ENCODE results near the gene ZBTB5. TPM values are rescaled to one million over a fixed set of nuclear protein-coding genes. Genes with fewer than 3 reads are reported as not detected.
"Not testable (repeated sequence)": the region's sequence is repeated elsewhere in the genome, so short reads cannot be mapped to it uniquely, and the experiment has no call there.

The ZBTB5 gene
- total and polyA plus RNA-seq, 7 donors: 2.5 to 6.0 (median 5.3) TPM

GRCh38 chr9:37404590-37404989 lies 60.7 kb downstream of the ZBTB5 start:
- H3K27me3 ChIP-seq (ENCODE audit: insufficient read depth in 3 of 3, low read length in 2 of 3): no peaks in the 10 kb centered on the region
- H3K27ac ChIP-seq: no peak overlapping the region
- DNase-seq (no peak), ATAC-seq (no peak)
- H3K36me3 ChIP-seq (ENCODE audit: insufficient read depth in 1 of 2, low read depth in 1 of 2): no peaks in the 10 kb centered on the region
- TF ChIP-seq, protein P1, sequence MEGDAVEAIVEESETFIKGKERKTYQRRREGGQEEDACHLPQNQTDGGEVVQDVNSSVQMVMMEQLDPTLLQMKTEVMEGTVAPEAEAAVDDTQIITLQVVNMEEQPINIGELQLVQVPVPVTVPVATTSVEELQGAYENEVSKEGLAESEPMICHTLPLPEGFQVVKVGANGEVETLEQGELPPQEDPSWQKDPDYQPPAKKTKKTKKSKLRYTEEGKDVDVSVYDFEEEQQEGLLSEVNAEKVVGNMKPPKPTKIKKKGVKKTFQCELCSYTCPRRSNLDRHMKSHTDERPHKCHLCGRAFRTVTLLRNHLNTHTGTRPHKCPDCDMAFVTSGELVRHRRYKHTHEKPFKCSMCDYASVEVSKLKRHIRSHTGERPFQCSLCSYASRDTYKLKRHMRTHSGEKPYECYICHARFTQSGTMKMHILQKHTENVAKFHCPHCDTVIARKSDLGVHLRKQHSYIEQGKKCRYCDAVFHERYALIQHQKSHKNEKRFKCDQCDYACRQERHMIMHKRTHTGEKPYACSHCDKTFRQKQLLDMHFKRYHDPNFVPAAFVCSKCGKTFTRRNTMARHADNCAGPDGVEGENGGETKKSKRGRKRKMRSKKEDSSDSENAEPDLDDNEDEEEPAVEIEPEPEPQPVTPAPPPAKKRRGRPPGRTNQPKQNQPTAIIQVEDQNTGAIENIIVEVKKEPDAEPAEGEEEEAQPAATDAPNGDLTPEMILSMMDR (IDR thresholded peaks at IDR 0.05): no peak
- no peak overlapping the region for H3K4me3 ChIP-seq
- no peaks in the 10 kb centered on the region for H3K9me3 ChIP-seq
- no peaks in the 10 kb centered on the region for H3K4me1 ChIP-seq
- intact Hi-C loops (cut with DNase I): loop anchor here in 1 of 2 donors (10.0 kb wide), 1 partner anchor 990 kb away; the partner anchor contains the start of gene ALDH1B1
- WGBS, 3 donors: 73 to 86% (median 80%) methylated on average over 9 of the region's 9 CpGs

- intact Hi-C loops (cut with DNase I): no loop called here
These were observed 65.9 kb downstream of the ZBTB5 start for GRCh38 chr9:37399336-37399735.

DNA sequence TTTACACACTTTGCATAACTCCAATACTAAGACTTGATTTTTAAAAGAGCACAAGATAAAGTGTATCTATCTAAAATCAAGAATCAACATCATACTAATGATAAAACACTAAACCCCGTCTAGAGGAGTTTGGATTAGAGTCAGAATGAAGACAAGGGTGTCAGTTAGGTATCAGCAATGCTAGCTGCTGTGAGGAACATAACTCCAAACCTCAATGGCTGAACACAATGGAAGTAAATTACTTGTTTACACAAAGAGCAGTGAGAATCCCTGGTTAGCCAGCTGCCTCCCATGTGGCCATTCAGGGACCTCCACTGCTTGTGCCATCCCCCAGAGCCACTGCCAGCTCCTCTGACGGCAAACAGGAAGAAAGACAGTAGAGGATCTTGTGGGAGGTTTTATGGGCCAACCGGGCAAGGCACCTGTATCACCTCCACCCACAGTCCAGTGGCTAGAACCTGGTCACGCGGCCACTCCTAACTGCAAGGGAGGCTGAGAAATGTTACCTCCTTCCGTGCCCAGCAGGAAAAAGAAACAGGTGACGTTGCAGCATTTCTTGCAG lies 66.7 kb downstream of the ZBTB5 start:
- TF ChIP-seq, protein P1 (IDR thresholded peaks at IDR 0.05): no peak
- Histone ChIP-seq H3K27ac (no peak overlapping the region), H3K27me3 (ENCODE audit: insufficient read depth in 3 of 3, low read length in 2 of 3) (no peaks in the 10 kb centered on the region), H3K36me3 (ENCODE audit: insufficient read depth in 1 of 2, low read depth in 1 of 2) (no peaks in the 10 kb centered on the region), H3K4me1 (no peaks in the 10 kb centered on the region), H3K9me3 (no peaks in the 10 kb centered on the region), H3K4me3 (no peak overlapping the region)
- ATAC-seq (no peak), DNase-seq (no peak)
- intact Hi-C loops (cut with DNase I): no loop called here
- 78 to 86% (median 80%) methylated on average over 7 of the region's 7 CpGs for WGBS, 3 donors

More at GRCh38 chr9:37399336-37399735, 65.9 kb downstream of the ZBTB5 start:
- ATAC-seq: no peak
- H3K36me3 ChIP-seq (ENCODE audit: insufficient read depth in 1 of 2, low read depth in 1 of 2): no peaks in the 10 kb centered on the region
- no peak overlapping the region for H3K4me3 ChIP-seq
- TF ChIP-seq, protein P1 (IDR thresholded peaks at IDR 0.05): no peak
- no peaks in the 10 kb centered on the region for H3K9me3 ChIP-seq
- H3K27ac ChIP-seq: no peak overlapping the region
- no peaks in the 10 kb centered on the region for H3K4me1 ChIP-seq
- WGBS, 3 donors: 70 to 79% (median 73%) methylated on average over 2 of the region's 2 CpGs
- H3K27me3 ChIP-seq (ENCODE audit: insufficient read depth in 3 of 3, low read length in 2 of 3): no peaks in the 10 kb centered on the region
- DNase-seq: no peak

DNA sequence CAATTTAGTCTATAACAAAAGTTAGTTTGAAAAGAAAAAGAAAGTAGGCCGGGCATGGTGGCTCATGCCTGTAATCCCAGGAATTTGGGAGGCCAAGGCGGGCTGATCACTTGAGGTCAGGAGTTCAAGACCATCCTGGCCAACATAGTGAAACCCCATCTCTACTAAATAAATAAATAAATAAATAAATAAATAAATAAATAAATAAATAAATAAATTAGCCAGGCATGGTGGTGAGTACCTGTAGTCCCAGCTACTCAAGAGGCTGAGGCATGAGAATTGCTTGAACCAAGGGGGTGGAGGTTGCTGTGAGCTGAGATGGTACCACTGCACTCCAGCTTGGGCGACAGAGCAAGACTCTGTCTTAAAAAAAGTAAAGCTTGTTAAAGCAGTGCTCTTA lies 67.3 kb downstream of the ZBTB5 start:
- H3K4me3 ChIP-seq; H3K4me1 ChIP-seq; H3K27ac ChIP-seq; H3K36me3 ChIP-seq (ENCODE audit: insufficient read depth in 1 of 2, low read depth in 1 of 2); intact Hi-C loops (cut with DNase I); ATAC-seq; H3K9me3 ChIP-seq; DNase-seq; H3K27me3 ChIP-seq (ENCODE audit: insufficient read depth in 3 of 3, low read length in 2 of 3): not testable (repeated sequence)
- 92 to 97% (median 95%) methylated on average over 3 of the region's 3 CpGs for WGBS, 3 donors

- no peak for DNase-seq
- ATAC-seq: no peak
- H3K4me1 ChIP-seq: no peaks in the 10 kb centered on the region
- TF ChIP-seq, protein P1 (IDR thresholded peaks at IDR 0.05): no peak
- no peak overlapping the region for H3K4me3 ChIP-seq
- no peaks in the 10 kb centered on the region for H3K36me3 ChIP-seq (ENCODE audit: insufficient read depth in 1 of 2, low read depth in 1 of 2)
- WGBS, 3 donors: 76 to 86% (median 80%) methylated on average over 8 of the region's 8 CpGs
- H3K27me3 ChIP-seq (ENCODE audit: insufficient read depth in 3 of 3, low read length in 2 of 3): no peaks in the 10 kb centered on the region
- intact Hi-C loops (cut with DNase I): no loop called here
- no peak overlapping the region for H3K27ac ChIP-seq
- H3K9me3 ChIP-seq: no peaks in the 10 kb centered on the region
These were observed 69.6 kb downstream of the ZBTB5 start for GRCh38 chr9:37395663-37396062.
